SU-DHL-6 (cell line): ENCODE measurements around the gene CEP63.

Experiments
- H2AFZ ChIP-seq: fragments of 200-600 bp; sonication (generic); 2 replicates; pipeline ENCODE4 v1.6.1; 2014; ENCODE audit warnings: low read depth, mild to moderate bottlenecking, moderate library complexity, mixed read lengths, antibody characterized with exemption, low read length; ENCODE audit not compliant: severe bottlenecking
- H3F3A ChIP-seq: fragments of 200-600 bp; shearing (Covaris generic); 2 replicates; pipeline ENCODE4 v1.6.0; 2016; ENCODE audit warnings: antibody characterized with exemption, mild to moderate bottlenecking; ENCODE audit not compliant: insufficient read depth
- H3K27ac ChIP-seq: fragments of 200-600 bp; sonication (generic); 2 replicates; pipeline ENCODE4 v1.5.1; 2016; ENCODE audit warnings: low read depth, mild to moderate bottlenecking, low read length, moderate library complexity, mixed read lengths
- H3K27me3 ChIP-seq: fragments of 200-600 bp; sonication (generic), shearing (Covaris generic); 2 replicates; pipeline ENCODE4 v1.6.0; 2014; ENCODE audit warnings: mild to moderate bottlenecking, low read length
- H3K36me3 ChIP-seq: fragments of 200-600 bp; sonication (generic); 2 replicates; pipeline ENCODE4 v1.6.1; 2014; ENCODE audit warnings: mild to moderate bottlenecking, low read length, mixed read lengths
- H3K4me2 ChIP-seq: fragments of 300-600, 200-600 bp; shearing (Covaris generic), sonication (generic); 2 replicates; pipeline ENCODE4 v1.6.0; 2014; ENCODE audit warnings: low read length, low read depth, mild to moderate bottlenecking; ENCODE audit not compliant: poor library complexity, severe bottlenecking
- H3K4me3 ChIP-seq: fragments of 200-600 bp; sonication (generic); 2 replicates; pipeline ENCODE4 v1.5.1; 2014; ENCODE audit warnings: antibody characterized with exemption, low read length, mild to moderate bottlenecking, mixed read lengths; ENCODE audit not compliant: insufficient read depth, poor library complexity, severe bottlenecking
- H3K79me2 ChIP-seq: fragments of 200-600 bp; sonication (generic); 2 replicates; pipeline ENCODE4 v1.6.1; 2014; ENCODE audit warnings: mild to moderate bottlenecking, low read length, moderate library complexity; ENCODE audit not compliant: insufficient read depth
- H3K9ac ChIP-seq: fragments of 200-600 bp; sonication (generic); 2 replicates; pipeline ENCODE4 v1.7.0; 2014; ENCODE audit warnings: mild to moderate bottlenecking, low read length
- H3K9me2 ChIP-seq: fragments of 200-600 bp; sonication (generic); replicated peaks from 2 replicates; pipeline ENCODE4 v1.6.1; 2014; ENCODE audit warnings: low read length; ENCODE audit not compliant: insufficient read depth
- H3K9me3 ChIP-seq: fragments of 200-600 bp; sonication (generic); 2 replicates; pipeline ENCODE4 v1.6.1; 2014; ENCODE audit warnings: low read length, mixed read lengths; ENCODE audit not compliant: insufficient read depth
- H4K20me1 ChIP-seq: fragments of 200-600 bp; sonication (generic); 2 replicates; pipeline ENCODE4 v1.6.1; 2014; ENCODE audit warnings: low read depth, mild to moderate bottlenecking, antibody characterized with exemption, low read length, moderate library complexity, mixed read lengths
- CTCF ChIP-seq: fragments of 200-600 bp; sonication (generic); IDR thresholded peaks from one replicate; pipeline ENCODE4 v1.5.1; 2017; ENCODE audit warnings: antibody characterized with exemption, mild to moderate bottlenecking, low read length, moderate library complexity; ENCODE audit not compliant: insufficient read depth, poor library complexity, severe bottlenecking
- EZH2phosphoT487 ChIP-seq: fragments of 200-600 bp; sonication (generic), shearing (Covaris generic); conservative IDR thresholded peaks from 2 replicates; pipeline ENCODE4 v1.6.1; 2018; ENCODE audit warnings: mild to moderate bottlenecking, antibody characterized with exemption, low read length, moderate library complexity, mixed read lengths

Gene CEP63

DNA sequence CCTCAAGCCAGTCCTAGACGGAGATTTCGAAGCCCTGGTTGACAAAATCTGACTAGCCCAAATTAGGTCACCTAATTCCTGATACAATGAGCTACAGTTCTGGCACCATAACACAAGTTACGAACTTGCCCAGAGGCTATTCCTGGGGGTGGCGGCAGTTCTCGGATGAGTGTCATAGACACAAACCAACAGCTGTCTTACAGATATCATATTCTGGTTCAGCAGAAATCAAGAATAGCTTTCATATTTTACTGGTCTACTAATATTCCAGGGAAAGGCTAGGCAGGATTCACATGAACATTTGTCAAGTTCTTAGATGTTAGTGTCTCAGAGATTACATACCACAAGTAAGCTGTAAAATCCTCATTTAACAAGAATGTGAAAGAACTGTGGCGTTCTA is 8.9 kb upstream of the CEP63 start:
- Histone ChIP-seq H3K27me3 (no peaks in the 10 kb centered on the region), H3K9ac (no peak overlapping the region), H3F3A (peaks cover 6% of the 10 kb centered on the region; the same call in 1 of the 2 replicates), H3K79me2 (no peaks in the 10 kb centered on the region), H3K9me2 (no peaks in the 10 kb centered on the region), H2AFZ (no peak overlapping the region), H3K9me3 (no peaks in the 10 kb centered on the region), H4K20me1 (no peaks in the 10 kb centered on the region), H3K36me3 (peaks cover 26% of the 10 kb centered on the region), H3K4me3 (no peak overlapping the region), H3K27ac (no peak overlapping the region), H3K4me2 (no peak overlapping the region)
- TF ChIP-seq CTCF: no peak
- no peak for TF ChIP-seq EZH2phosphoT487

DNA sequence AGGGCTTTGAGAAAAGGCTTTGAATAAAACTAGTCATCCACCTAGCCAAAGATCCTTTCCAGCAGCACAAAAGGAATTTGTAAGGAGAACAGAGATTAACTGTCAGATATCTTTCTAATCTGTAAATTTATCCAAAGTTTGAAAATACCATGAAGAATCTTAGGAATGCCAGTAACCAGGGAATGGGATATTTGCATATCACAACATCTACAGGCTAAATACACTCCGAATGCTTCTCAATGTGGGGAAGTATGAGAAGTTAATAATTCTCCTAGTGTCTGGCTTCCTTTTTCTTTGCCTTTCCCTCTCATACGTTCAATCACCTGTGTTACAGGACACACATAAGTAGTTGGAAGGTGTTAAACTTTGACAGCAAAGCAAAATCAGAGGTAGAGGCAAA is 7.9 kb upstream of the CEP63 start:
- Histone ChIP-seq H3K4me2 (no peak overlapping the region), H3K9me3 (no peaks in the 10 kb centered on the region), H3K27me3 (no peaks in the 10 kb centered on the region), H3K79me2 (peaks cover 9% of the 10 kb centered on the region; the same call in 1 of the 2 replicates), H3F3A (peaks cover 6% of the 10 kb centered on the region; the same call in 1 of the 2 replicates), H3K9ac (no peak overlapping the region), H3K27ac (no peak overlapping the region), H2AFZ (no peak overlapping the region), H3K36me3 (peaks cover 28% of the 10 kb centered on the region), H4K20me1 (no peaks in the 10 kb centered on the region), H3K4me3 (no peak overlapping the region), H3K9me2 (no peaks in the 10 kb centered on the region)
- TF ChIP-seq CTCF: no peak
- TF ChIP-seq EZH2phosphoT487: no peak

GRCh38 chr3:134480546-134480945 is 5.3 kb upstream of the CEP63 start:
- no peak for TF ChIP-seq CTCF
- TF ChIP-seq EZH2phosphoT487: no peak
- Histone ChIP-seq H3F3A (peaks cover 6% of the 10 kb centered on the region; the same call in 1 of the 2 replicates), H3K9me2 (no peaks in the 10 kb centered on the region), H3K9ac (no peak overlapping the region), H2AFZ (no peak overlapping the region), H3K36me3 (peaks cover 28% of the 10 kb centered on the region), H3K79me2 (peaks cover 33% of the 10 kb centered on the region), H4K20me1 (no peaks in the 10 kb centered on the region), H3K9me3 (no peaks in the 10 kb centered on the region), H3K27ac (no peak overlapping the region), H3K4me3 (no peak overlapping the region), H3K27me3 (no peaks in the 10 kb centered on the region), H3K4me2 (no peak overlapping the region)
